Mucosa of stomach (tissue), 1 donor: ENCODE results near the gene PNMA1.

Source experiments
- H3K27me3 ChIP-seq: one replicate; pipeline ENCODE4 v1.7.0; 2013; ENCODE audit warnings: mild to moderate bottlenecking, low read length; ENCODE audit not compliant: control insufficient read depth, insufficient read depth
- H3K36me3 ChIP-seq: one replicate; pipeline ENCODE4 v1.7.0; 2013; ENCODE audit warnings: low read length; ENCODE audit not compliant: control insufficient read depth, insufficient read depth
- H3K4me1 ChIP-seq: one replicate; pipeline ENCODE4 v1.7.0; 2013; ENCODE audit warnings: mild to moderate bottlenecking, low read length; ENCODE audit not compliant: control insufficient read depth, insufficient read depth
- H3K4me3 ChIP-seq: one replicate; pipeline ENCODE4 v1.7.0; 2013; ENCODE audit warnings: low read length
- H3K9ac ChIP-seq: one replicate; pipeline ENCODE4 v1.7.0; 2013; ENCODE audit warnings: mild to moderate bottlenecking, low read length, moderate library complexity
- H3K9me3 ChIP-seq: one replicate; pipeline ENCODE4 v1.7.0; 2013; ENCODE audit warnings: mild to moderate bottlenecking, low read length, moderate library complexity; ENCODE audit not compliant: control insufficient read depth
- donor health status: Pancreatic carcinoma.

The PNMA1 gene

DNA sequence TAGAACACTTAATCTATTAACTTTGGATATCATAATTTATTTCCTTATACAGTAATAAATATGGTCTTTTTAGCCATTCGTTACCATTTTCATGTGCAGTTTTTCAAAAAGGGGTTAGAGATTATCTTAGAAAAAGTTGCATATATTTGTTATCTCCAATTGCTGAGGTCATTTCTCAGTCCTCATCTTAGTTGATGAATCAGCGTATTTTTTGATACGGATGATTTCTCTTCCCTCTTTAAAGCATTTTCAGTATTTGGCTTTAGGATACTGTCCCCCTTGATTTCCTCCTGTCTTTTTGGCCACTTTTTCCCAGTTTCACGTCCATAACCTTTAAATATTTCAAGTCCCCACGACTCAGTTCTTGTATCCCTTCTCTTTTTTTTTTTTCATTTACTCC is 47.6 kb downstream of the PNMA1 start:
- peaks cover 8% of the 10 kb centered on the region for H3K4me1 ChIP-seq
- no peaks in the 10 kb centered on the region for H3K27me3 ChIP-seq
- no peaks in the 10 kb centered on the region for H3K9me3 ChIP-seq
- no peak overlapping the region for H3K4me3 ChIP-seq
- H3K36me3 ChIP-seq: no peaks in the 10 kb centered on the region
- no peak overlapping the region for H3K9ac ChIP-seq

- H3K4me3 ChIP-seq: no peak overlapping the region
- no peak overlapping the region for H3K9ac ChIP-seq
- no peaks in the 10 kb centered on the region for H3K9me3 ChIP-seq
- H3K4me1 ChIP-seq: peaks cover 8% of the 10 kb centered on the region
- H3K36me3 ChIP-seq: no peaks in the 10 kb centered on the region
- no peaks in the 10 kb centered on the region for H3K27me3 ChIP-seq
Measured at GRCh38 chr14:73665130-73665529, 49.1 kb downstream of the PNMA1 start.

- Histone ChIP-seq H3K9me3 (no peaks in the 10 kb centered on the region), H3K27me3 (no peaks in the 10 kb centered on the region), H3K9ac (no peak overlapping the region), H3K4me1 (peaks cover 8% of the 10 kb centered on the region), H3K36me3 (no peaks in the 10 kb centered on the region), H3K4me3 (no peak overlapping the region)
Measured at GRCh38 chr14:73663548-73664212, 50.5 kb downstream of the PNMA1 start.

DNA sequence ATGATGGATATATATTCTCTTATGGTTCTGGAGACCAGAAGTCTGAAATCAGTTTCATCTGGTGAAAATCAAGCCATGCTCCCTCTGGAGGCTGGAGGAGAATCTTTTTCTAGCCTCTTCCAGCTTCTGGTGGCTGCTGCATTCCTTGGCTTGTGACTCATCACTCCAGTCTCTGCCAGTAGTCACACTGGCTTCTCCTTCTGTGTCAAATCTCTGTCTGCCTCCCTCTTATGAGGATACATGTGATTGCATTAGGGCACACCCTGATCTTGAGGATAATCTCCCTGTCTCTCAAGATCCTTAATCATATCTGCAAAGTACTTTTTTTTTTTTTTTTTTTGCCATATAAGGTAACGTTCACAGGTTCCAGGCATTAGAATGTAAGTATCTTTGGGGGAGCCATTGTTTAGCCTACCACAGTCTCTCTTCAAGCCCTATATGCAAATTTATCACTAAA is 51.7 kb downstream of the PNMA1 start:
- no peaks in the 10 kb centered on the region for H3K27me3 ChIP-seq
- H3K36me3 ChIP-seq: no peaks in the 10 kb centered on the region
- H3K4me1 ChIP-seq: peaks cover 8% of the 10 kb centered on the region
- H3K4me3 ChIP-seq: no peak overlapping the region
- H3K9ac ChIP-seq: no peak overlapping the region
- no peaks in the 10 kb centered on the region for H3K9me3 ChIP-seq

DNA sequence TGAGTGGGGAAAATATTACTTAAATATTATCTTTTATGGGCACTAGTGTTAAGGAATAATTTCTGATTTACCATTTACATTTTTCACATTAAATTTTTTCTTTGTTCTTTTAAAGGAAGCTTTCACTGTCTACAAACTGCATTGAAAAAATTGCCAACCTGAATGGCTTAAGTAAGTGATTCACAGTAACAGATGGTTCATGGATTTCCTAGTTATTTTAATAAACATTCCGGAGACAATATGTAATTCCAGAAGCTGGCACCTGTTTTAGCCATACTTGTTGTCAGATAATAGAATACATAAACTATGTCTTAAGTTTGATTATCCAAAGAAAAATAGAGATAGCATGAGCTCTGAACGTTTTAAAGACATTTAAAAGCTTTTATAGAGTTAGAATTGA is 52.3 kb downstream of the PNMA1 start:
- no peaks in the 10 kb centered on the region for H3K9me3 ChIP-seq
- H3K27me3 ChIP-seq: no peaks in the 10 kb centered on the region
- no peak overlapping the region for H3K4me3 ChIP-seq
- no peaks in the 10 kb centered on the region for H3K36me3 ChIP-seq
- no peak overlapping the region for H3K9ac ChIP-seq
- H3K4me1 ChIP-seq: peaks cover 8% of the 10 kb centered on the region
